HG03108 (cell line): ENCODE results near the gene PRAMEF33.
"Not testable (repeated sequence)": the region's sequence is repeated elsewhere in the genome, so short reads cannot be mapped to it uniquely, and the experiment has no call there.

Source experiments
- ATAC-seq: cut with Tn5 transposase; IDR thresholded peaks from one replicate; pipeline ENCODE4 v1.9.1; 2021; ENCODE audit warnings: moderate library complexity; ENCODE audit not compliant: unreplicated experiment

The PRAMEF33 gene

GRCh38 chr1:13303239-13303638 lies at the start of gene PRAMEF33:
TSS of gene PRAMEF33 (plus strand) at chr1:13303539. CDS start at chr1:13305955, 2,416 bp downstream.
- ATAC-seq, result not testable (repeated sequence)

GRCh38 chr1:13253898-13254297 lies 49.4 kb upstream of the PRAMEF33 start, which contains the start of gene PRAMEF5:
TSS of gene PRAMEF5 (plus strand) at chr1:13254198. CDS start at chr1:13259269, 5,071 bp downstream.
- not testable (repeated sequence) for ATAC-seq

GRCh38 chr1:13265124-13265523 lies 38.2 kb upstream of the PRAMEF33 start:
- not testable (repeated sequence) for ATAC-seq

- ATAC-seq, result not testable (repeated sequence)
Observed at GRCh38 chr1:13277016-13277415, 26.3 kb upstream of the PRAMEF33 start.

GRCh38 chr1:13279617-13280016 lies 23.7 kb upstream of the PRAMEF33 start:
- not testable (repeated sequence) for ATAC-seq

GRCh38 chr1:13285037-13285436 lies 18.3 kb upstream of the PRAMEF33 start, which contains the start of gene PRAMEF8:
TSS of gene PRAMEF8 (minus strand) at chr1:13285137. CDS start at chr1:13284091, 1,046 bp downstream.
- not testable (repeated sequence) for ATAC-seq

GRCh38 chr1:13289030-13289429 lies 14.3 kb upstream of the PRAMEF33 start:
- ATAC-seq, result not testable (repeated sequence)

- ATAC-seq, result not testable (repeated sequence)
Observed at GRCh38 chr1:13297216-13297931, 6.0 kb upstream of the PRAMEF33 start.

GRCh38 chr1:13298699-13299098 lies 4.6 kb upstream of the PRAMEF33 start:
- ATAC-seq, result not testable (repeated sequence)

GRCh38 chr1:13302197-13302596 lies 1.1 kb upstream of the PRAMEF33 start:
- ATAC-seq, result not testable (repeated sequence)

GRCh38 chr1:13315281-13315680 lies 11.9 kb downstream of the PRAMEF33 start, which contains the start of gene PRAMEF15:
TSS of gene PRAMEF15 (plus strand) at chr1:13315581. CDS start at chr1:13318408, 2,827 bp downstream.
- not testable (repeated sequence) for ATAC-seq

GRCh38 chr1:13342496-13342895 lies 39.2 kb downstream of the PRAMEF33 start:
- ATAC-seq, result not testable (repeated sequence)

GRCh38 chr1:13347034-13347433 lies 43.7 kb downstream of the PRAMEF33 start, which contains the start of gene PRAMEF14:
TSS of gene PRAMEF14 (minus strand) at chr1:13347134. CDS start at chr1:13345314, 1,820 bp downstream.
- ATAC-seq, result not testable (repeated sequence)

- not testable (repeated sequence) for ATAC-seq
Observed at GRCh38 chr1:13353476-13353875, 50.1 kb downstream of the PRAMEF33 start.

GRCh38 chr1:13354475-13354874 lies 51.1 kb downstream of the PRAMEF33 start:
- ATAC-seq, result not testable (repeated sequence)

- not testable (repeated sequence) for ATAC-seq
Observed at GRCh38 chr1:13356774-13357173, 53.4 kb downstream of the PRAMEF33 start.
